GM12801 (cell line): Measurements from ENCODE around the gene YIPF5.

Experiments used
- CTCF ChIP-seq: IDR thresholded peaks from one replicate; pipeline ENCODE4 v1.5.1; 2011; ENCODE audit warnings: control low read depth; ENCODE audit not compliant: insufficient read length; ENCODE audit errors: extremely low read depth

YIPF5 gene

GRCh38 chr5:144135113-144135762 is 35.2 kb downstream of the YIPF5 start:
- TF ChIP-seq CTCF: no peak

GRCh38 chr5:144134194-144134826 is 36.1 kb downstream of the YIPF5 start:
- no peak for TF ChIP-seq CTCF

DNA sequence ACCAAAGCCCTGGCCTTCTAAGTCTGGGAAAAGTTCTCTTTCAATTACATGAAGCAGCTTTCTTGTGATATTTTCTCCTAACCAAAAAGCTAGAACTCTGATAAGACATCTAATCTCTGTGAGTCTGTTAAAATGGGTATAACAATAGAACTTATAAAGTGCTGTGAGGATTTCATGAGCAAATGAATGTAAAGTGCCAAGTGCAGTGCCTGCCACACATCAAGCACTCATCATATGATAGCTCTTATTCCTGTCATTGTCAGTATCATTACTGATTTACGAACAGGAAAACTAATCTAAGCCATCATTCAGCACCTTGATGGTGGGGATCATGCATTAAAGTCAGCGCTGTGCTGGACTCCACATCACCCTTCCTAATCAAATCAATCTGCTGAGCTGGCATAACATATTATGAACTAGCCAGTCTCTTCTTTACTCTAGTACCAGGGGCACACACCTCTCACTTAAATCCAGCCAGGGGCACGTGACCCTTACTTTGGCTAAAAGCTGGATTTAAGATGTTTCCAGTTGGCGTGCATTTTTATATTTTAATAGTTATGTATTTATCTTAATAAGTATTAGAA is 37.3 kb downstream of the YIPF5 start:
- no peak for TF ChIP-seq CTCF

DNA sequence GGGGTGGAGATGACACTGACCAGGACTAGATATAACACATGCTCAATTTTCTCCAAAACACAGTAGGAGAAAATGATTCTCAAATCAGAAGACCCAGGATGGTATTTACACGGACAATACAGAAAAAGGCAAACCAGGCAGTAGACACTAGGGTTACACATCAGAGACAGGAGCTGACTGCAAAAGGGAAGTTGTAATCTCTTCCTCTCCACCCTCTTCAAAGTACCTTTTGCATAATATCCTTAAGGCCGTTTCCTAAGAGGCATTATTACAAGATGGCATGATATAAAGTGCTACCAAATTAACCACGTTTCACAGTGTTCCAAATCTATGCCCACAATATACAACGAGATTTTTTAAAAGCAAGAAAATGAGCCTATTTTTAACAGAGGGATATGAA is 39.2 kb downstream of the YIPF5 start:
- no peak for TF ChIP-seq CTCF

GRCh38 chr5:144130306-144130705 is 40.2 kb downstream of the YIPF5 start:
- no peak for TF ChIP-seq CTCF

DNA sequence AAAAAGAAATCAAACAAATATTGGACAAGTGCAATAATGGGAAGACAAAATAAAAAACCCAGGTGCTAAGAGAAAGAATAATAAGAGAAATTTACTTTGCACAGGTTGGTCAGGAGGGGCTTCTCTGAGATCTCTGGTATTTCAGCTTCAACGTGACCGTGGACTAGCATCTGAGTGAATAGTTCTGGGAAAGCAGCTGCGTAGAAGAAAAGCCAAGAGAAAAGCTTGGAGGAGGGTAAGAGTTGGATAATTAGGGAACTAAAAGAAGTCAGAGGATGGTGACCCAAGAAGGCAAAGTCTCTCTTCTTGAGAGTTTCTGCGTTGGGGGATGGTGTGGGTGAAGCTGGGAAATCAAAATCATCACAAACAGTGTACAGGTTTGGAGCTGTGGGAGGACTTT is 41.6 kb downstream of the YIPF5 start:
- TF ChIP-seq CTCF: no peak

- no peak for TF ChIP-seq CTCF
Observed at GRCh38 chr5:144126707-144127106, 43.8 kb downstream of the YIPF5 start.
